Psoas muscle (tissue), 8 donors: ENCODE data around the gene COQ8B. TPM values are rescaled to one million over a fixed set of nuclear protein-coding genes. Genes with fewer than 3 reads are reported as not detected.

ENCODE experiments used
- ATAC-seq, 4 donors: fragments of 200-7000 bp; cut with Tn5 transposase; one replicate each; pipeline ENCODE4 v1.9.1; 2020; ENCODE audit warnings: moderate library complexity in 3 of 4, mild to moderate bottlenecking in 2 of 4
- DNase-seq, 2 donors: peaks; one replicate each; pipeline ENCODE4 v3.0.0-alpha.2; 2020
- H3K27ac ChIP-seq: fragments of 200-600 bp; one replicate; pipeline ENCODE4 v1.8.0; 2022
- H3K27me3 ChIP-seq, 3 donors: fragments of 200-600 bp in 1 of 3; one replicate each; pipeline versions ENCODE4 v1.6.1 to v1.8.0; 2013 to 2022; ENCODE audit warnings: low read length in 2 of 3, mild to moderate bottlenecking in 2 of 3, moderate library complexity in 1 of 3; ENCODE audit not compliant: insufficient read depth in 3 of 3
- H3K36me3 ChIP-seq, 2 donors: fragments of 200-600 bp in 1 of 2; one replicate each; pipeline versions ENCODE4 v1.6.1 to v1.8.0; 2013 to 2022; ENCODE audit warnings: low read depth in 1 of 2, mild to moderate bottlenecking in 1 of 2, moderate library complexity in 1 of 2; ENCODE audit not compliant: insufficient read depth in 1 of 2
- H3K4me1 ChIP-seq: fragments of 200-600 bp; one replicate; pipeline ENCODE4 v1.8.0; 2022
- H3K4me3 ChIP-seq: fragments of 200-600 bp; one replicate; pipeline ENCODE4 v1.8.0; 2022; ENCODE audit warnings: mild to moderate bottlenecking
- H3K9me3 ChIP-seq: fragments of 200-600 bp; one replicate; pipeline ENCODE4 v1.8.0; 2022
- CTCF ChIP-seq: fragments of 200-600 bp; IDR thresholded peaks from one replicate; pipeline ENCODE4 v1.8.0; 2022; ENCODE audit warnings: antibody characterized with exemption
- WGBS, 3 donors: extraction: QIAGEN DNeasy Blood & Tissue Kit; methylation state at CpG; one replicate each; pipeline versions ENCODE4 v1.1.6 to v1.1.7; 2013; 5-methylcytosine and 5-hydroxymethylcytosine counted together
- intact Hi-C, 2 donors: fragments of 100-400 bp; cut with DNase I; formaldehyde crosslinking; loops; one replicate each; pipeline versions ENCODE4 v1.11.0 to v1.14.2; 2022
- polyA plus RNA-seq, 3 donors: library from polyadenylated mRNA; stranded (reverse); fragments of 200-250 nt; gene quantifications; one replicate each; pipeline ENCODE4 v1.2.3, GENCODE V29; 2013
- total RNA-seq, 4 donors: library from RNA; stranded (reverse); fragmentation: NEBNext Ultra II Directional in 2 of 4; extraction: Animal tissue kit (Norgen Biotek cat#: 25700) in 2 of 4; gene quantifications; one replicate each; pipeline versions ENCODE4 v1.2.1 to v1.2.4, GENCODE V29; 2021 to 2023
- donor health status: healthy with polysubstance abuse.
- donor health status: DM: no; HTN: no; CAD: no; lungs with moderate emphysema.
- donor health status: Bipolar disorder and iron deficiency.
- donor health status: healthy.
- donor health status: DM: yes; HTN: yes; CAD: no.
- donor health status: DM: no; HTN: no; CAD: no.
- donor health status: DM: no; HTN: no; CAD: no.
- donor health status: DM: yes; HTN: yes; CAD: no.

Gene COQ8B
- total and polyA plus RNA-seq, 7 donors, result 6.8 to 43.1 (median 14.4) TPM

- H3K4me1 ChIP-seq, result peaks cover 8% of the 10 kb centered on the region
- intact Hi-C loops, result no loop called here
- peak; percentile 83 to 92 for DNase-seq
- no peak for ATAC-seq
- H3K4me3 ChIP-seq, result no peak overlapping the region
- H3K27ac ChIP-seq, result no peak overlapping the region
- peaks cover 0 to 26% of the 10 kb centered on the region in 2 donors for H3K36me3 ChIP-seq
- no peaks in the 10 kb centered on the region for H3K9me3 ChIP-seq
- no peaks in the 10 kb centered on the region for H3K27me3 ChIP-seq
- no peak for TF ChIP-seq CTCF
- 34 to 50% (median 43%) methylated on average over 12 of the region's 12 CpGs for WGBS, 3 donors
These were observed 29.1 kb downstream of the COQ8B start for GRCh38 chr19:40687525-40688016.

GRCh38 chr19:40686882-40687524, 29.7 kb downstream of the COQ8B start:
- H3K36me3 ChIP-seq, result peaks cover 0 to 32% of the 10 kb centered on the region in 2 donors
- ATAC-seq, result no peak
- no peak overlapping the region for H3K4me3 ChIP-seq
- H3K9me3 ChIP-seq, result no peaks in the 10 kb centered on the region
- H3K27me3 ChIP-seq, result no peaks in the 10 kb centered on the region
- 83 to 86% (median 85%) methylated on average over 14 of the region's 14 CpGs for WGBS, 3 donors
- no peak for TF ChIP-seq CTCF
- no peak overlapping the region for H3K27ac ChIP-seq
- peaks cover 8% of the 10 kb centered on the region for H3K4me1 ChIP-seq
- DNase-seq, result no peak
- intact Hi-C loops, result no loop called here

GRCh38 chr19:40685563-40685962, 31.1 kb downstream of the COQ8B start:
- no peak for TF ChIP-seq CTCF
- DNase-seq (no peak), ATAC-seq (no peak)
- H3K4me1 ChIP-seq, result peaks cover 4% of the 10 kb centered on the region
- peaks cover 0 to 46% of the 10 kb centered on the region in 2 donors for H3K36me3 ChIP-seq
- no peaks in the 10 kb centered on the region for H3K9me3 ChIP-seq
- H3K27me3 ChIP-seq, result no peaks in the 10 kb centered on the region
- intact Hi-C loops, result no loop called here
- H3K27ac ChIP-seq, result no peak overlapping the region
- 66 to 69% (median 68%) methylated on average over 6 of the region's 6 CpGs for WGBS, 3 donors
- H3K4me3 ChIP-seq, result no peak overlapping the region

- H3K9me3 ChIP-seq, result no peaks in the 10 kb centered on the region
- intact Hi-C loops, result no loop called here
- TF ChIP-seq CTCF, result no peak
- H3K27ac ChIP-seq, result no peak overlapping the region
- WGBS, 3 donors, result 88 to 95% (median 91%) methylated on average over 3 of the region's 3 CpGs
- peaks cover 4% of the 10 kb centered on the region for H3K4me1 ChIP-seq
- no peak overlapping the region for H3K4me3 ChIP-seq
- DNase-seq, result no peak
- peaks cover 0 to 51% of the 10 kb centered on the region in 2 donors for H3K36me3 ChIP-seq
- no peak for ATAC-seq
- H3K27me3 ChIP-seq, result no peaks in the 10 kb centered on the region
These were observed 31.6 kb downstream of the COQ8B start for GRCh38 chr19:40685016-40685526.
